Lung (tissue), 12 donors: ENCODE data around the gene EXOC4. TPM values are rescaled to one million over a fixed set of nuclear protein-coding genes. Genes with fewer than 3 reads are reported as not detected.

Source experiments
- ATAC-seq: fragments of 200-7000 bp; cut with Tn5 transposase; one replicate; pipeline ENCODE4 v1.9.1; 2020; ENCODE audit warnings: moderate number of reproducible peaks; ENCODE audit not compliant: insufficient read depth, low FRiP score
- DNase-seq, 3 donors: peaks; one replicate each; pipeline ENCODE4 v3.0.0-alpha.2; 2013 to 2017
- H3K27ac ChIP-seq, 2 donors: one replicate each; pipeline ENCODE4 v1.5.1; 2013; ENCODE audit warnings: mild to moderate bottlenecking in 2 of 2, moderate library complexity in 2 of 2, control low read depth in 1 of 2, inconsistent platforms in 1 of 2, low read depth in 1 of 2, low read length in 1 of 2
- H3K27me3 ChIP-seq, 3 donors: one replicate each; pipeline ENCODE4 v1.5.1; 2013; ENCODE audit warnings: low read length in 2 of 3; ENCODE audit not compliant: control insufficient read depth in 3 of 3, insufficient read depth in 3 of 3
- H3K36me3 ChIP-seq, 4 donors: one replicate each; pipeline ENCODE4 v1.5.1; 2013; ENCODE audit warnings: low read length in 4 of 4, mild to moderate bottlenecking in 1 of 4, moderate library complexity in 1 of 4; ENCODE audit not compliant: control insufficient read depth in 4 of 4, insufficient read depth in 4 of 4
- H3K4me1 ChIP-seq, 5 donors: one replicate each; pipeline ENCODE4 v1.5.1; 2013; ENCODE audit warnings: low read length in 5 of 5, mild to moderate bottlenecking in 2 of 5, moderate library complexity in 1 of 5; ENCODE audit not compliant: control insufficient read depth in 5 of 5, insufficient read depth in 5 of 5
- H3K4me3 ChIP-seq: one replicate; pipeline ENCODE4 v1.5.1; 2013; ENCODE audit warnings: mild to moderate bottlenecking, control low read depth, moderate library complexity
- H3K9ac ChIP-seq, 2 donors: one replicate each; pipeline ENCODE4 v1.5.1; 2013; ENCODE audit warnings: low read length in 2 of 2, control low read depth in 1 of 2; ENCODE audit not compliant: insufficient read depth in 1 of 2
- H3K9me3 ChIP-seq, 4 donors: one replicate each; pipeline ENCODE4 v1.5.1; 2013; ENCODE audit warnings: low read length in 3 of 4, mild to moderate bottlenecking in 1 of 4, moderate library complexity in 1 of 4; ENCODE audit not compliant: control insufficient read depth in 4 of 4, insufficient read depth in 3 of 4
- CTCF ChIP-seq: IDR thresholded peaks from 2 replicates; pipeline ENCODE4 v1.5.1; 2012; ENCODE audit warnings: mild to moderate bottlenecking; ENCODE audit errors: control extremely low read depth, extremely low read depth
- WGBS, 2 donors: extraction: QIAGEN DNeasy Blood & Tissue Kit; methylation state at CpG; one replicate each; pipeline ENCODE4 v1.1.7; 2013; 5-methylcytosine and 5-hydroxymethylcytosine counted together
- polyA plus RNA-seq, 2 donors: library from polyadenylated mRNA; stranded (reverse); fragments of 200-250 nt; gene quantifications; one replicate each; pipeline ENCODE4 v1.2.1, GENCODE V29; 2013
- total RNA-seq, 2 donors: library from RNA; depleted of rRNA in 1 of 2; stranded (reverse); fragments of >200 nt in 1 of 2; gene quantifications; one replicate each; pipeline ENCODE4 v1.2.1, GENCODE V29; 2014 to 2021
- donor health status: control.
- donor health status: control.
- donor health status: Bipolar disorder and iron deficiency.
- donor health status: healthy.
- donor health status: DM: yes; HTN: yes; CAD: no.

Gene EXOC4
- total and polyA plus RNA-seq, 4 donors, result 10.3 to 232 (median 47.4) TPM

- no peak for TF ChIP-seq CTCF
- no peaks in the 10 kb centered on the region for H3K27me3 ChIP-seq
- H3K9ac ChIP-seq, result no peak overlapping the region
- DNase-seq (no peak), ATAC-seq (no peak)
- no peak overlapping the region for H3K4me3 ChIP-seq
- H3K4me1 ChIP-seq, result no peaks in the 10 kb centered on the region
- 95 to 100% methylated on average over 1 of the region's 1 CpG for WGBS, 2 donors
- H3K9me3 ChIP-seq, result no peaks in the 10 kb centered on the region
- no peaks in the 10 kb centered on the region for H3K36me3 ChIP-seq
- no peak overlapping the region for H3K27ac ChIP-seq
Measured at GRCh38 chr7:133448012-133448411, 195.1 kb downstream of the EXOC4 start.

GRCh38 chr7:133452577-133452976 is 199.7 kb downstream of the EXOC4 start:
- Histone ChIP-seq H3K27ac (no peak overlapping the region), H3K36me3 (no peaks in the 10 kb centered on the region), H3K27me3 (no peaks in the 10 kb centered on the region), H3K4me3 (no peak overlapping the region), H3K9ac (no peak overlapping the region), H3K4me1 (no peaks in the 10 kb centered on the region), H3K9me3 (no peaks in the 10 kb centered on the region)
- WGBS, 2 donors, result 91 to 94% methylated on average over 2 of the region's 2 CpGs
- no peak for TF ChIP-seq CTCF
- no peak for ATAC-seq
- no peak for DNase-seq

- Histone ChIP-seq H3K9ac (no peak overlapping the region), H3K9me3 (no peaks in the 10 kb centered on the region), H3K4me3 (no peak overlapping the region), H3K27ac (no peak overlapping the region), H3K4me1 (peaks cover 0 to 3% (median 0%) of the 10 kb centered on the region in 5 donors), H3K27me3 (no peaks in the 10 kb centered on the region), H3K36me3 (no peaks in the 10 kb centered on the region)
- DNase-seq (no peak), ATAC-seq (no peak)
- no peak for TF ChIP-seq CTCF
- 89 to 94% methylated on average over 2 of the region's 2 CpGs for WGBS, 2 donors
Measured at GRCh38 chr7:133458688-133459087, 205.8 kb downstream of the EXOC4 start.

- peaks cover 0 to 3% (median 0%) of the 10 kb centered on the region in 5 donors for H3K4me1 ChIP-seq
- H3K27me3 ChIP-seq, result no peaks in the 10 kb centered on the region
- no peaks in the 10 kb centered on the region for H3K9me3 ChIP-seq
- no peak overlapping the region for H3K27ac ChIP-seq
- H3K9ac ChIP-seq, result no peak overlapping the region
- no peaks in the 10 kb centered on the region for H3K36me3 ChIP-seq
- no peak for TF ChIP-seq CTCF
- H3K4me3 ChIP-seq, result no peak overlapping the region
- ATAC-seq (no peak), DNase-seq (no peak)
- WGBS, 2 donors, result 44 to 71% methylated on average over 1 of the region's 1 CpG
Measured at GRCh38 chr7:133461421-133461820, 208.5 kb downstream of the EXOC4 start.
